Loucy (cell line): Measurements from ENCODE around the gene KDM2B.

Experiments used
- H2AFZ ChIP-seq: fragments of 200-600 bp; sonication (generic); 2 replicates; pipeline ENCODE4 v1.6.0; 2016; ENCODE audit warnings: antibody characterized with exemption, mild to moderate bottlenecking, low read length, moderate library complexity
- H3F3A ChIP-seq: fragments of 200-600 bp; 2 replicates; pipeline ENCODE4 v1.6.0; 2016; ENCODE audit warnings: antibody characterized with exemption, low read depth, mild to moderate bottlenecking
- H3K27me3 ChIP-seq: fragments of 200-600 bp; sonication (generic); 2 replicates; pipeline ENCODE4 v1.6.1; 2014; ENCODE audit warnings: low read length, mild to moderate bottlenecking; ENCODE audit not compliant: insufficient read depth, poor library complexity, severe bottlenecking
- H3K36me3 ChIP-seq: fragments of 200-600 bp; sonication (generic); 2 replicates; pipeline ENCODE4 v1.6.1; 2016; ENCODE audit warnings: low read length; ENCODE audit not compliant: insufficient read depth
- H3K4me1 ChIP-seq: fragments of 200-600 bp; sonication (generic); 2 replicates; pipeline ENCODE4 v1.5.1; 2014; ENCODE audit warnings: low read length, mild to moderate bottlenecking; ENCODE audit not compliant: insufficient read depth, poor library complexity, severe bottlenecking
- H3K4me2 ChIP-seq: fragments of 200-600 bp; sonication (generic); 2 replicates; pipeline ENCODE4 v1.6.0; 2014; ENCODE audit warnings: antibody characterized with exemption, low read length, low read depth, mild to moderate bottlenecking; ENCODE audit not compliant: poor library complexity, severe bottlenecking
- H3K4me3 ChIP-seq: fragments of 200-600 bp; sonication (generic); 2 replicates; pipeline ENCODE4 v1.5.1; 2014; ENCODE audit warnings: low read length, mild to moderate bottlenecking, mixed read lengths; ENCODE audit not compliant: poor library complexity, severe bottlenecking
- H3K79me2 ChIP-seq: fragments of 200-600 bp; sonication (generic); 2 replicates; pipeline ENCODE4 v1.6.1; 2014; ENCODE audit warnings: low read length; ENCODE audit not compliant: insufficient read depth
- H3K9ac ChIP-seq: fragments of 200-600 bp; sonication (generic); 2 replicates; pipeline ENCODE4 v1.6.0; 2014; ENCODE audit warnings: mild to moderate bottlenecking, low read depth, low read length, moderate library complexity; ENCODE audit not compliant: poor library complexity, severe bottlenecking
- H3K9me2 ChIP-seq: fragments of 200-600 bp; sonication (generic); replicated peaks from 2 replicates; pipeline ENCODE4 v1.6.1; 2016; ENCODE audit warnings: low read depth, low read length, mixed read lengths
- H3K9me3 ChIP-seq: fragments of 200-600 bp; sonication (generic); 2 replicates; pipeline ENCODE4 v1.6.1; 2014; ENCODE audit warnings: mild to moderate bottlenecking, antibody characterized with exemption, low read length, low read depth; ENCODE audit not compliant: insufficient read depth
- H4K20me1 ChIP-seq: fragments of 200-600 bp; sonication (generic); 2 replicates; pipeline ENCODE4 v1.6.0; 2014; ENCODE audit warnings: antibody characterized with exemption, low read length, mild to moderate bottlenecking; ENCODE audit not compliant: insufficient read depth, poor library complexity, severe bottlenecking
- CTCF ChIP-seq: fragments of 200-600 bp; sonication (generic); conservative IDR thresholded peaks from 2 replicates; pipeline ENCODE4 v1.5.1; 2014; ENCODE audit warnings: mild to moderate bottlenecking, antibody characterized with exemption, low read length
- EZH2phosphoT487 ChIP-seq: fragments of 200-600 bp; IDR thresholded peaks from 2 replicates; pipeline ENCODE4 v1.6.1; 2018; ENCODE audit warnings: antibody characterized with exemption, mild to moderate bottlenecking, moderate library complexity, borderline replicate concordance

The KDM2B gene

GRCh38 chr12:121507984-121508383, 72.8 kb downstream of the KDM2B start:
- no peaks in the 10 kb centered on the region for H4K20me1 ChIP-seq

DNA sequence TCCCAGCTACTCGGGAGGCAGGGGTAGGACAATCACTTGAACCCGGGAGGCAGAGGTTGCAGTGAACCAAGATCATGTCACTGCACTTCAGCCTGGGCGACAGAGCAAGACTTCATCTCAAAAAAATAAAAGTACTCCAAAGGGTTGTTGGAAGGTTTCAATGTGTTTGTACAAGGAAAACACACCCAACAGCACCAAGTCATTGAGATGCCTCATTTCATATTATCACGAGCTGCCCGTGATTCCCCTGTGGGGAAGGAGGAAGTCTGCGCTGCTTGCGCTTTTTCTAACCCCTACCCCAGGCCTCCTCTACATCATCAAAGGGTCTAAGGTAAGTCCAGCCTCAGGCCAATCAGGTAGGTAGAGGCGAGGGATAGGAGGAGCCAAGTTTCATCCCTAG, 73.6 kb downstream of the KDM2B start:
- TF ChIP-seq EZH2phosphoT487 (no peak), CTCF (no peak)
- Histone ChIP-seq H2AFZ (no peak overlapping the region), H3K36me3 (peaks cover 68% of the 10 kb centered on the region; the same call in 1 of the 2 replicates), H4K20me1 (no peaks in the 10 kb centered on the region), H3K9me2 (no peaks in the 10 kb centered on the region), H3K27me3 (no peaks in the 10 kb centered on the region), H3K9ac (no peak overlapping the region), H3K79me2 (no peaks in the 10 kb centered on the region), H3K4me2 (no peak overlapping the region), H3F3A (no peaks in the 10 kb centered on the region), H3K9me3 (no peaks in the 10 kb centered on the region), H3K4me3 (no peak overlapping the region), H3K4me1 (no peaks in the 10 kb centered on the region)

More at GRCh38 chr12:121507984-121508383, 72.8 kb downstream of the KDM2B start:
- Histone ChIP-seq H3K9ac (no peak overlapping the region), H3K36me3 (peaks cover 73% of the 10 kb centered on the region; the same call in 1 of the 2 replicates), H3K9me2 (no peaks in the 10 kb centered on the region), H3F3A (no peaks in the 10 kb centered on the region), H3K27me3 (no peaks in the 10 kb centered on the region), H3K9me3 (no peaks in the 10 kb centered on the region), H3K79me2 (no peaks in the 10 kb centered on the region), H3K4me2 (no peak overlapping the region), H3K4me3 (no peak overlapping the region), H3K4me1 (no peaks in the 10 kb centered on the region), H2AFZ (no peak overlapping the region)
- TF ChIP-seq CTCF (no peak), EZH2phosphoT487 (no peak)

DNA sequence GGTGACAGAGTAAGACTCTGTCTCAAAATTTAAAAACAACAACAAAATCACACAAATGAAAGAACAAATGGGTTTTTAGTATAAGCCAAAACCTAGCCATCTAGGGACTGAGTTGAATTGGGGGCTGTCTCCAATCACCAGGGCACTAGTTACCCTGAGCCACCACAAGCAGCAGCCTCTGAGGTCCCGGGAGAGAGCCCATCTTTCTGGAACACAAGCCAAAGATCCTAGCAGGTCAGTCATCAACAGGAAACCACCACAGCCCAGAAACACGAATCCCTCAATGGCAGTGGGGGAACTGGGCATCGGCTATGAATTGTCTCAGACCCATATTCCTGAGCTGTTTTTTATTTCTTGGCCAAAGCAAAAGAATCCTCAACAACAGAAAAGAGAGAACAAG, 75.3 kb downstream of the KDM2B start:
- Histone ChIP-seq H3K4me1 (no peaks in the 10 kb centered on the region), H2AFZ (no peak overlapping the region), H3K27me3 (no peaks in the 10 kb centered on the region), H3K4me2 (no peak overlapping the region), H3K4me3 (no peak overlapping the region), H3K9me2 (no peaks in the 10 kb centered on the region), H3K36me3 (peaks cover 56% of the 10 kb centered on the region; the same call in 1 of the 2 replicates), H4K20me1 (no peaks in the 10 kb centered on the region), H3F3A (no peaks in the 10 kb centered on the region), H3K9me3 (no peaks in the 10 kb centered on the region), H3K79me2 (no peaks in the 10 kb centered on the region), H3K9ac (no peak overlapping the region)
- TF ChIP-seq EZH2phosphoT487 (no peak), CTCF (no peak)
